NT2/D1 (cell line): ENCODE results near the gene TNFRSF17.
"Not testable (repeated sequence)": the region's sequence is repeated elsewhere in the genome, so short reads cannot be mapped to it uniquely, and the experiment has no call there.

ENCODE experiments used
- SUZ12 ChIP-seq: IDR thresholded peaks from 2 replicates; pipeline ENCODE4 v1.6.1; 2011; ENCODE audit not compliant: insufficient read length, insufficient read depth; ENCODE audit errors: extremely low read depth
- YY1 ChIP-seq: IDR thresholded peaks from 2 replicates; pipeline ENCODE4 v1.6.1; 2011; ENCODE audit not compliant: insufficient read length, insufficient read depth
- ZNF274 ChIP-seq: IDR thresholded peaks from 2 replicates; pipeline ENCODE4 v1.6.1; 2011; ENCODE audit warnings: mild to moderate bottlenecking, low read depth, low read length

DNA sequence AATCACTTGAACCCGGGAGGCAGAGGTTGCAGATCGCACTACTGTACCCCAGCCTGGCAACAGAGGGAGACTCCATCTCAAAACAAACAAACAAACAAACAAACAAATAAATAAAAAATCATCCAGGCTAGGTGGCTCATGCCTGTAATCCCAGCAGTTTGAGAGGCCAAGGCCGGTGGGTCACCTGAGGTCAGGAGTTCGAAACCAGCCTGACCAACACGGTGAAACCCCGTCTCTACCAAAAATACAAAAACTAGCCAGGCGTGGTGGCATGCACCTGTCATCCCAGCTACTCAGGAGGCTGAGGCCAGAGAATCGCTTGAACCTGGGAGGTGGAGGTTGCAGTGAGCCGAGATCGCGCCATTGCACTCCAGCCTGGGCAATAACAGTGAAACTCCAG is 2.0 kb upstream of the TNFRSF17 start:
- TF ChIP-seq ZNF274, YY1, SUZ12: not testable (repeated sequence)
